ENCODE measurements around the gene UNC80. TPM values are rescaled to one million over a fixed set of nuclear protein-coding genes. Genes with fewer than 3 reads are reported as not detected.
A peak's percentile ranks its signal among the peaks of the same experiment; 100 is the strongest.

UNC80 gene
- total and polyA plus RNA-seq, 2 donors from 2014 or later, result 0.04 to 0.06 TPM

- no peak overlapping the region for H3K4me3 ChIP-seq (ENCODE audit: low read length in 3 of 3)
- intact Hi-C loops (cut with DNase I), result no loop called here
- DNase-seq, result no peak
- H3K9ac ChIP-seq (ENCODE audit: low read length in 3 of 3), result no peak overlapping the region
- H3K36me3 ChIP-seq (ENCODE audit: control insufficient read depth in 2 of 3, insufficient read depth in 3 of 3, low read length in 3 of 3), result no peaks in the 10 kb centered on the region
- no peak for FAIRE-seq
- no peak for TF ChIP-seq CTCF (IDR thresholded peaks at IDR 0.05; ENCODE audit: borderline replicate concordance, extremely low read depth, insufficient read depth)
- H3K27ac ChIP-seq (ENCODE audit: low read depth in 2 of 2, low read length in 2 of 2), result no peak overlapping the region
- H3K27me3 ChIP-seq (ENCODE audit: control insufficient read depth, insufficient read depth, low read length), result no peaks in the 10 kb centered on the region
- H3K9me3 ChIP-seq (ENCODE audit: control insufficient read depth in 2 of 3, insufficient read depth in 1 of 3, low read length in 3 of 3), result no peaks in the 10 kb centered on the region
- H3K4me1 ChIP-seq (ENCODE audit: control insufficient read depth in 2 of 3, insufficient read depth in 2 of 3, low read depth in 1 of 3, low read length in 3 of 3), result no peaks in the 10 kb centered on the region
Measured at GRCh38 chr2:209974576-209974975, 202.9 kb downstream of the UNC80 start.

- H3K27me3 ChIP-seq (ENCODE audit: control insufficient read depth, insufficient read depth, low read length), result no peaks in the 10 kb centered on the region
- no peak for TF ChIP-seq CTCF (IDR thresholded peaks at IDR 0.05; ENCODE audit: borderline replicate concordance, extremely low read depth, insufficient read depth)
- H3K4me1 ChIP-seq (ENCODE audit: control insufficient read depth in 2 of 3, insufficient read depth in 2 of 3, low read depth in 1 of 3, low read length in 3 of 3), result no peaks in the 10 kb centered on the region
- intact Hi-C loops (cut with DNase I), result no loop called here
- DNase-seq (no peak), FAIRE-seq (no peak)
- H3K4me3 ChIP-seq (ENCODE audit: low read length in 3 of 3), result no peak overlapping the region
- H3K9me3 ChIP-seq (ENCODE audit: control insufficient read depth in 2 of 3, insufficient read depth in 1 of 3, low read length in 3 of 3), result no peaks in the 10 kb centered on the region
- H3K27ac ChIP-seq (ENCODE audit: low read depth in 2 of 2, low read length in 2 of 2), result no peak overlapping the region
- no peaks in the 10 kb centered on the region for H3K36me3 ChIP-seq (ENCODE audit: control insufficient read depth in 2 of 3, insufficient read depth in 3 of 3, low read length in 3 of 3)
- H3K9ac ChIP-seq (ENCODE audit: low read length in 3 of 3), result no peak overlapping the region
Measured at GRCh38 chr2:209976698-209977385, 205.2 kb downstream of the UNC80 start.

GRCh38 chr2:209977386-209978239 lies 206.0 kb downstream of the UNC80 start:
- no peak overlapping the region for H3K9ac ChIP-seq (ENCODE audit: low read length in 3 of 3)
- peak; percentile 61 for TF ChIP-seq CTCF (IDR thresholded peaks at IDR 0.05; ENCODE audit: borderline replicate concordance, extremely low read depth, insufficient read depth)
- no peak overlapping the region for H3K27ac ChIP-seq (ENCODE audit: low read depth in 2 of 2, low read length in 2 of 2)
- no peaks in the 10 kb centered on the region for H3K27me3 ChIP-seq (ENCODE audit: control insufficient read depth, insufficient read depth, low read length)
- H3K4me1 ChIP-seq (ENCODE audit: control insufficient read depth in 2 of 3, insufficient read depth in 2 of 3, low read depth in 1 of 3, low read length in 3 of 3), result no peaks in the 10 kb centered on the region
- H3K36me3 ChIP-seq (ENCODE audit: control insufficient read depth in 2 of 3, insufficient read depth in 3 of 3, low read length in 3 of 3), result no peaks in the 10 kb centered on the region
- peak; percentile 93 for FAIRE-seq
- H3K4me3 ChIP-seq (ENCODE audit: low read length in 3 of 3), result no peak overlapping the region
- intact Hi-C loops (cut with DNase I), result no loop called here
- peak in 2 of 5 donors; percentile 56 to 60 for DNase-seq
- no peaks in the 10 kb centered on the region for H3K9me3 ChIP-seq (ENCODE audit: control insufficient read depth in 2 of 3, insufficient read depth in 1 of 3, low read length in 3 of 3)
